Tibial nerve (tissue), 4 donors: Measurements from ENCODE around the gene CAP1. TPM values are rescaled to one million over a fixed set of nuclear protein-coding genes. Genes with fewer than 3 reads are reported as not detected.
A peak's percentile ranks its signal among the peaks of the same experiment; 100 is the strongest.

Source experiments
- DNase-seq, 2 donors: peaks; one replicate each; pipeline ENCODE4 v3.0.0-alpha.2; 2019; ENCODE audit warnings: low spot score in 2 of 2
- H3K27ac ChIP-seq, 4 donors: fragments of 200-600 bp; sonication (generic) in 3 of 4; one replicate each; pipeline ENCODE4 v1.5.1; 2017 to 2019; ENCODE audit warnings: mild to moderate bottlenecking in 1 of 4
- H3K27me3 ChIP-seq, 2 donors: fragments of 200-600 bp; sonication (generic) in 1 of 2; one replicate each; pipeline versions ENCODE4 v1.5.1 to v1.6.0; 2017 to 2019
- H3K36me3 ChIP-seq, 3 donors: fragments of 200-600 bp; sonication (generic); one replicate each; pipeline ENCODE4 v1.5.1; 2018 to 2019
- H3K4me1 ChIP-seq, 4 donors: fragments of 200-600 bp; sonication (generic) in 3 of 4; one replicate each; pipeline ENCODE4 v1.5.1; 2017 to 2019
- H3K4me3 ChIP-seq, 4 donors: fragments of 200-600 bp; sonication (generic) in 3 of 4; one replicate each; pipeline ENCODE4 v1.5.1; 2017 to 2019; ENCODE audit warnings: mild to moderate bottlenecking in 1 of 4, moderate library complexity in 1 of 4
- H3K9me3 ChIP-seq, 4 donors: fragments of 200-600 bp; sonication (generic) in 3 of 4; one replicate each; pipeline ENCODE4 v1.5.1; 2017 to 2019
- CTCF ChIP-seq, 5 experiments: fragments of 200-600 bp in 3 of 5; fragments of 450-650 bp in 2 of 5; sonication (generic) in 3 of 5; IDR thresholded peaks; one replicate each; pipeline ENCODE4 v1.5.1; 2016 to 2019; ENCODE audit warnings: antibody characterized with exemption in 5 of 5, mild to moderate bottlenecking in 3 of 5, moderate library complexity in 2 of 5
- EP300 ChIP-seq, 2 donors: sonication (generic); formaldehyde crosslinking; IDR thresholded peaks; one replicate each; pipeline ENCODE4 v1.6.1; 2017; ENCODE audit warnings: antibody characterized with exemption in 2 of 2, mild to moderate bottlenecking in 1 of 2
- POLR2A ChIP-seq, 2 donors: fragments of 450-650 bp; IDR thresholded peaks; one replicate each; pipeline ENCODE4 v1.6.1; 2017; ENCODE audit warnings: antibody characterized with exemption in 2 of 2, mild to moderate bottlenecking in 2 of 2, moderate library complexity in 2 of 2
- WGBS, 2 donors: methylation state at CpG; one replicate each; pipeline ENCODE4 v1.1.5; 2018; 5-methylcytosine and 5-hydroxymethylcytosine counted together
- total RNA-seq, 4 donors: library from RNA; depleted of rRNA; stranded (reverse); fragments of >200 nt; gene quantifications; one replicate each; pipeline ENCODE4 v1.1.0, GENCODE V29; 2016

The CAP1 gene, protein sequence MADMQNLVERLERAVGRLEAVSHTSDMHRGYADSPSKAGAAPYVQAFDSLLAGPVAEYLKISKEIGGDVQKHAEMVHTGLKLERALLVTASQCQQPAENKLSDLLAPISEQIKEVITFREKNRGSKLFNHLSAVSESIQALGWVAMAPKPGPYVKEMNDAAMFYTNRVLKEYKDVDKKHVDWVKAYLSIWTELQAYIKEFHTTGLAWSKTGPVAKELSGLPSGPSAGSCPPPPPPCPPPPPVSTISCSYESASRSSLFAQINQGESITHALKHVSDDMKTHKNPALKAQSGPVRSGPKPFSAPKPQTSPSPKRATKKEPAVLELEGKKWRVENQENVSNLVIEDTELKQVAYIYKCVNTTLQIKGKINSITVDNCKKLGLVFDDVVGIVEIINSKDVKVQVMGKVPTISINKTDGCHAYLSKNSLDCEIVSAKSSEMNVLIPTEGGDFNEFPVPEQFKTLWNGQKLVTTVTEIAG
- 100 to 1,000 TPM; 210 to 281 (median 227) TPM for total RNA-seq

- H3K36me3 ChIP-seq: peaks cover 0 to 7% (median 0%) of the 10 kb centered on the region in 3 donors
- H3K9me3 ChIP-seq: no peaks in the 10 kb centered on the region
- WGBS, 2 donors: 0 to 1% methylated on average over 22 to 43 of the region's 65 CpGs
- H3K4me1 ChIP-seq: peaks cover 0 to 78% (median 41%) of the 10 kb centered on the region in 4 donors
- no peaks in the 10 kb centered on the region for H3K27me3 ChIP-seq
- TF ChIP-seq POLR2A (IDR thresholded peaks at IDR 0.05) (peak; percentile 58 to 64), CTCF (IDR thresholded peaks at IDR 0.05) (peak in 1 of 5 experiments; percentile 28), EP300 (IDR thresholded peaks at IDR 0.05) (peak; percentile 84 to 89)
- DNase-seq: peak; percentile 98
- peak within 1 kb of the TSS; percentile 75 to 96 (median 92) for H3K4me3 ChIP-seq
- H3K27ac ChIP-seq: peak within 1 kb of the TSS; percentile 96 to 100 (median 98)
Observed at GRCh38 chr1:40040511-40041465, at the start of gene CAP1. CAP1 (plus strand) TSS chr1:40040729; CDS start chr1:40059347, 18,618 bp downstream.

DNA sequence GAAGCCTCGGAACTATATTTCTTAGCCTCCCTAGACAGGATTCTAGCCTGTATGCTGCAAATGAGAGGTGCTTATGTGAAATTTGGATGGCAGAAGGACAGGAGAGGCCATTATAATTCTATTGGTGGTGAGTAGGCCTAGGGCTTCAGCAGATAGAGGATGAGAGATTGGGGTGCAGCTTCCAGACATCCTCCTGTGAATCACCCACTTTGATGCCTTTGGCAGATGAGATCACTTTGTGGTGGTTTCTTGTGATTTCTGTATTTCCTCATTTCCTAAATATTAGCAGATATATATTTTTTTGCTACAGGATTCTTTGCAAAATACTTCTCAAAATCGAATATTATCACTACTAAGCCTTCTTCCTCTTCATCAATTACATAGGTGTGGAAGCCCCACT is 48.3 kb upstream of the CAP1 start:
- Histone ChIP-seq H3K27me3 (no peaks in the 10 kb centered on the region), H3K9me3 (no peaks in the 10 kb centered on the region), H3K36me3 (no peaks in the 10 kb centered on the region), H3K4me1 (peaks cover 0 to 12% (median 5%) of the 10 kb centered on the region in 4 donors), H3K27ac (no peak overlapping the region), H3K4me3 (no peak overlapping the region)
- TF ChIP-seq POLR2A (IDR thresholded peaks at IDR 0.05) (no peak), CTCF (IDR thresholded peaks at IDR 0.05) (no peak), EP300 (IDR thresholded peaks at IDR 0.05) (no peak)
- no peak for DNase-seq
- 80 to 82% methylated on average over 2 of the region's 2 CpGs for WGBS, 2 donors

GRCh38 chr1:39992888-39993287 is 47.6 kb upstream of the CAP1 start:
- no peaks in the 10 kb centered on the region for H3K27me3 ChIP-seq
- TF ChIP-seq POLR2A (IDR thresholded peaks at IDR 0.05): no peak
- no peak for TF ChIP-seq EP300 (IDR thresholded peaks at IDR 0.05)
- TF ChIP-seq CTCF (IDR thresholded peaks at IDR 0.05): no peak
- H3K36me3 ChIP-seq: no peaks in the 10 kb centered on the region
- no peak for DNase-seq
- peaks cover 0 to 6% (median 3%) of the 10 kb centered on the region in 4 donors for H3K4me1 ChIP-seq
- no peaks in the 10 kb centered on the region for H3K9me3 ChIP-seq
- H3K4me3 ChIP-seq: no peak overlapping the region
- no peak overlapping the region for H3K27ac ChIP-seq
- 92 to 94% methylated on average over 5 of the region's 5 CpGs for WGBS, 2 donors

- DNase-seq: no peak
- H3K4me3 ChIP-seq: no peak overlapping the region
- whole genome bisulfite sequencing, 2 donors: 83 to 100% methylated on average over 1 of the region's 1 CpG
- no peak for TF ChIP-seq EP300 (IDR thresholded peaks at IDR 0.05)
- no peak for TF ChIP-seq CTCF (IDR thresholded peaks at IDR 0.05)
- no peak for TF ChIP-seq POLR2A (IDR thresholded peaks at IDR 0.05)
- no peak overlapping the region for H3K27ac ChIP-seq
- H3K27me3 ChIP-seq: no peaks in the 10 kb centered on the region
- no peaks in the 10 kb centered on the region for H3K4me1 ChIP-seq
- no peaks in the 10 kb centered on the region for H3K9me3 ChIP-seq
- H3K36me3 ChIP-seq: no peaks in the 10 kb centered on the region
Observed at GRCh38 chr1:39995973-39996393, 44.5 kb upstream of the CAP1 start.
